ENCODE data around the gene ZNG1A.
A peak's percentile ranks its signal among the peaks of the same experiment; 100 is the strongest.
"Not testable (repeated sequence)": the region's sequence is repeated elsewhere in the genome, so short reads cannot be mapped to it uniquely, and the experiment has no call there.

ZNG1A gene

GRCh38 chr9:211036-211435 lies 32.2 kb upstream of the ZNG1A start:
- 0 out of 22 replicates have a peak overlapping the region, but pooled peaks of 1 of the 11 experiments have one; percentile 32 for H3K27ac ChIP-seq
- H3K4me2 ChIP-seq = peak overlapping the region in 5 of 11 experiments; percentile 35 to 97 (median 62); a peak in 9 of 22 replicates
- peaks cover 0 to 25% (median 12%) of the 10 kb centered on the region in 11 experiments; a peak in 16 of 22 replicates for H3K27me3 ChIP-seq
- no peak overlapping the region for H3K4me3 ChIP-seq
- H3K36me3 ChIP-seq = no peaks in the 10 kb centered on the region
- no peak for TF ChIP-seq Cebpa-rat (IDR thresholded peaks at IDR 0.05)
- H3K9me3 ChIP-seq (replicated peaks in 1 of 11) = no peaks in the 10 kb centered on the region
- peaks cover 8 to 75% (median 32%) of the 10 kb centered on the region in 10 experiments; a peak in 18 of 20 replicates for H3K4me1 ChIP-seq
- H3K9ac ChIP-seq = no peak overlapping the region
- H4K20me1 ChIP-seq = no peaks in the 10 kb centered on the region

DNA sequence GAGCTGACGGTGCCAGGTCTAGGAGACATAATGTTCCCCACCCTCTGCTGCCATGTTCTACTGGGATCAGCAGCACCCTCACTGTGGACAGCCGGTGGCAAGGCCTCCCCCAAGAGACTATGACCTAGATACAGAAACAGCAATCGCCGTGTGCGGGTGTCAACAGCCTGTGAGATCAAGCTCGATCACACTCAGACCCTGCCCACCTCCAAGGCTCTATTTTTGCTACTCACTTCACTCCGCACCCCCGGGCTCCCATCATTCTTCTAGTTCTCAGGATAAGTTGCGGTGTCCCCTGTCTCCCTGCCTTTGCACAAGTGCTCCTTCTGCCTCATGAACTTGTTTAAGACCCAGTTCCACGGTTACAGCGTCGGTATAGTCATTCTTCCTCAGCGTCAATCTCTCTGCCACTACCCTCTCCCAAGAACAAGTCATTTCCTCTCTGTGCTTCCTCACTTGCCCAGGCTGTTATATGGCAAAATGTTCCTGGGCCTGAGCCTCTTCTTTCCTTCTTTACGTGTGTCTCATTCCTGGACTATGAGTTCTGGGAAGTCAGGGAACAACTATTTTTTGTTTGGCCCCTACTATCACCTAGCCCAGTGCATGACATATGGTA lies 30.4 kb upstream of the ZNG1A start:
- TF ChIP-seq Cebpa-rat (IDR thresholded peaks at IDR 0.05) = no peak
- Histone ChIP-seq H3K9ac (no peak overlapping the region), H4K20me1 (no peaks in the 10 kb centered on the region), H3K36me3 (no peaks in the 10 kb centered on the region), H3K4me3 (no peak overlapping the region), H3K27ac (peak overlapping the region in 5 of 11 experiments; percentile 7 to 45 (median 15); a peak in 5 of 22 replicates), H3K4me2 (peak overlapping the region in 5 of 11 experiments; percentile 40 to 79 (median 56); a peak in 10 of 22 replicates), H3K4me1 (peaks cover 0 to 71% (median 19%) of the 10 kb centered on the region in 10 experiments; a peak in 14 of 20 replicates), H3K27me3 (peaks cover 0 to 7% (median 0%) of the 10 kb centered on the region in 11 experiments; a peak in 4 of 22 replicates), H3K9me3 (replicated peaks in 1 of 11) (no peaks in the 10 kb centered on the region)

- TF ChIP-seq Cebpa-rat (IDR thresholded peaks at IDR 0.05) = no peak
- Histone ChIP-seq H3K9me3 (replicated peaks in 1 of 11) (no peaks in the 10 kb centered on the region), H4K20me1 (no peaks in the 10 kb centered on the region), H3K4me1 (peaks cover 0 to 43% (median 9%) of the 10 kb centered on the region in 10 experiments; a peak in 10 of 20 replicates), H3K36me3 (no peaks in the 10 kb centered on the region), H3K9ac (no peak overlapping the region), H3K27me3 (0 out of 22 replicates have a peak, but pooled peaks cover 0 to 5% (median 0%) of the 10 kb centered on the region in 11 experiments), H3K4me3 (no peak overlapping the region), H3K27ac (no peak overlapping the region), H3K4me2 (peak overlapping the region in 2 of 11 experiments; percentile 8 to 42; a peak in 2 of 22 replicates)
Measured at GRCh38 chr9:206481-206880, 27.6 kb upstream of the ZNG1A start.

DNA sequence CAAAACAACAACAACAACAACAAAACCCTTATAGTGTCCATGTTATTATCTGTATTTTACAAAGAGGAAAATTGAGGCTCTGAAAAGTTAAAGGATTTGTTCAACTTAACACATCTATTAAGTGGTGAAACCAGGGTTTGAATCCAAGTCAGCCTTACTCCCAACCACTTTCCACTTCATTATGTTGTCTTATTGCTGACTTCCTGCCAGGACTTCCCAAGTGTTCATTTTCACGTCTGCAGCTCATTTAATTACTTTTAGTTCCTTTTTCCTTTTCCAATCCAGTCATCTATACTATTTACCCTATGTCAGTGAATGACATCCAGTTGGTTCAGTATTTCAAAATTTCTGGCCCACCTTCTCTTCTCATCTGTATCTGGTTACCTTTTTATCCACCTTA lies 20.7 kb upstream of the ZNG1A start:
- not testable (repeated sequence) for H4K20me1 ChIP-seq; H3K4me2 ChIP-seq; H3K27me3 ChIP-seq; H3K4me3 ChIP-seq; H3K9ac ChIP-seq; H3K36me3 ChIP-seq; H3K27ac ChIP-seq; H3K9me3 ChIP-seq (replicated peaks in 1 of 11); H3K4me1 ChIP-seq

- H3K4me1 ChIP-seq; H3K27me3 ChIP-seq; H4K20me1 ChIP-seq; H3K9me3 ChIP-seq (replicated peaks in 1 of 11): not testable (repeated sequence)
- peak overlapping the region; percentile 35 to 67 (median 58) for H3K4me3 ChIP-seq
- peaks cover 0 to 13% (median 3%) of the 10 kb centered on the region in 11 experiments; a peak in 7 of 22 replicates for H3K36me3 ChIP-seq
- peak overlapping the region in 10 of 11 experiments; percentile 45 to 64 (median 60); a peak in 13 of 22 replicates for H3K9ac ChIP-seq
- peak overlapping the region in 5 of 11 experiments; percentile 27 to 46 (median 42); a peak in 8 of 22 replicates for H3K27ac ChIP-seq
- H3K4me2 ChIP-seq = peak overlapping the region; percentile 29 to 62 (median 50); a peak in 18 of 22 replicates
Measured at GRCh38 chr9:178140-178825, 573 bp downstream of the ZNG1A start.

- H3K36me3 ChIP-seq = peaks cover 0 to 22% (median 6%) of the 10 kb centered on the region in 11 experiments; a peak in 11 of 22 replicates
- H4K20me1 ChIP-seq; H3K4me2 ChIP-seq; H3K4me3 ChIP-seq; H3K4me1 ChIP-seq; H3K9ac ChIP-seq; H3K27ac ChIP-seq; H3K27me3 ChIP-seq; H3K9me3 ChIP-seq (replicated peaks in 1 of 11): not testable (repeated sequence)
Measured at GRCh38 chr9:169757-170156, 9.1 kb downstream of the ZNG1A start.

- H3K9ac ChIP-seq; H3K4me1 ChIP-seq; H3K9me3 ChIP-seq (replicated peaks in 1 of 11); H3K4me3 ChIP-seq; H3K27ac ChIP-seq; H4K20me1 ChIP-seq; H3K4me2 ChIP-seq; H3K36me3 ChIP-seq; H3K27me3 ChIP-seq: not testable (repeated sequence)
Measured at GRCh38 chr9:159871-160270, 19.0 kb downstream of the ZNG1A start.

DNA sequence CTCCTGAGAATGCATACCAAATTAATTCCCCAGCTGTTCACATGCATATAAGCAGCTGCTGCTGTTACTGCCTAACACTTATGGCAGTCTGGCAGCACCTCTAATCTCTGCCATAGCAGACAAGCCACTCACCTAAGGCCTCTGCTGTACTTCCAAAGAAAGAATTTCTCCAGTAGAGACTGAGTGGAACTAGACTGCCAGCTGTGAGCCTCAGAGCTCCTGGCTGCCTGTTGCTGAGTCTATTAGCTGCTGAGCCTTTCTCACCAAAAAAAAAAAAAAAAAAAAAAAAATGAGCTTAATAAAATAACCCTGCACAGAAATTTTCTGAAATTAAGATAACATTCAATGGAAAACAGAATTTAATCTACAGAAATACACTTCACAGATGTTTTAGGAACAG lies 27.7 kb downstream of the ZNG1A start:
- H3K9me3 ChIP-seq (replicated peaks in 1 of 11); H3K4me3 ChIP-seq; H4K20me1 ChIP-seq; H3K4me1 ChIP-seq; H3K4me2 ChIP-seq; H3K36me3 ChIP-seq; H3K27me3 ChIP-seq; H3K9ac ChIP-seq; H3K27ac ChIP-seq: not testable (repeated sequence)

DNA sequence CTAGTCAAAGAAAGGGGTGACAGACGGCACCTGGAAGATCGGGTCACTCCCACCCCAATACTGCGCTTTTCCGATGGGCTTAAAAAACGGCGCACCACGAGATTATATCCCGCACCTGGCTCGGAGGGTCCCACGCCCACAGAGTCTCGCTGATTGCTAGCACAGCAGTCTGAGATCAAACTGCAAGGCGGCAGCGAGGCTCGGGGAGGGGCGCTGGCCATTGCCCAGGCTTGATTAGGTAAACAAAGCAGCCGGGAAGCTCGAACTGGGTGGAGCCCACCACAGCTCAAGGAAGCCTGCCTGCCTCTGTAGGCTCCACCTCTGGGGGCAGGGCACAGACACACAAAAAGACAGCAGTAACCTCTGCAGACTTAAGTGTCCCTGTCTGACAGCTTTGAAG lies 39.0 kb downstream of the ZNG1A start:
- not testable (repeated sequence) for H3K4me2 ChIP-seq; H3K9ac ChIP-seq; H3K9me3 ChIP-seq (replicated peaks in 1 of 11); H3K4me1 ChIP-seq; H3K4me3 ChIP-seq; H4K20me1 ChIP-seq; H3K27me3 ChIP-seq; H3K27ac ChIP-seq; H3K36me3 ChIP-seq

GRCh38 chr9:117995-118467 lies 60.8 kb downstream of the ZNG1A start, which contains the start of gene FOXD4:
Gene FOXD4, minus strand, starts transcription at chr9:118417. Its CDS starts 298 bp downstream, at chr9:118119.
- H3K9ac ChIP-seq; H3K36me3 ChIP-seq; H3K9me3 ChIP-seq (replicated peaks in 1 of 11); H3K27ac ChIP-seq; H3K4me2 ChIP-seq; H3K4me3 ChIP-seq: not testable (repeated sequence)
- Histone ChIP-seq H4K20me1 (peaks cover 0 to 41% (median 21%) of the 10 kb centered on the region in 11 experiments; a peak in 19 of 22 replicates), H3K4me1 (peaks cover 0 to 17% (median 11%) of the 10 kb centered on the region in 10 experiments; a peak in 12 of 20 replicates), H3K27me3 (peaks cover 51 to 55% (median 53%) of the 10 kb centered on the region in 11 experiments)

GRCh38 chr9:117144-117994 lies 61.5 kb downstream of the ZNG1A start:
- Histone ChIP-seq H3K4me1 (peaks cover 0 to 17% (median 11%) of the 10 kb centered on the region in 10 experiments; a peak in 12 of 20 replicates), H4K20me1 (peaks cover 0 to 46% (median 23%) of the 10 kb centered on the region in 11 experiments; a peak in 19 of 22 replicates), H3K27me3 (peaks cover 57 to 62% (median 60%) of the 10 kb centered on the region in 11 experiments)
- H3K9ac ChIP-seq; H3K4me2 ChIP-seq; H3K27ac ChIP-seq; H3K9me3 ChIP-seq (replicated peaks in 1 of 11); H3K4me3 ChIP-seq; H3K36me3 ChIP-seq: not testable (repeated sequence)

- H3K4me3 ChIP-seq; H3K4me2 ChIP-seq; H3K27ac ChIP-seq; H3K36me3 ChIP-seq; H3K9me3 ChIP-seq (replicated peaks in 1 of 11); H3K9ac ChIP-seq: not testable (repeated sequence)
- peaks cover 0 to 17% (median 11%) of the 10 kb centered on the region in 10 experiments; a peak in 12 of 20 replicates for H3K4me1 ChIP-seq
- peaks cover 63 to 71% (median 67%) of the 10 kb centered on the region in 11 experiments for H3K27me3 ChIP-seq
- peaks cover 0 to 46% (median 23%) of the 10 kb centered on the region in 11 experiments; a peak in 19 of 22 replicates for H4K20me1 ChIP-seq
Measured at GRCh38 chr9:116239-117077, 62.4 kb downstream of the ZNG1A start.
